ENCODE data around the gene PCNP. TPM values are rescaled to one million over a fixed set of nuclear protein-coding genes. Genes with fewer than 3 reads are reported as not detected.

Gene PCNP
- total RNA-seq, 2 donors from 2014 or later, result 63.4 to 83.9 TPM

GRCh38 chr3:101556064-101556463, 17.9 kb upstream of the PCNP start:
- H3K36me3 ChIP-seq, result no peaks in the 10 kb centered on the region

GRCh38 chr3:101561630-101562328, 12.2 kb upstream of the PCNP start, which contains the start of gene TRMT10C:
TSS of gene TRMT10C (plus strand) at chr3:101561868. CDS start at chr3:101564782, 2,914 bp downstream.
- no peaks in the 10 kb centered on the region for H3K27me3 ChIP-seq
- peak within 1 kb of the TSS; percentile 87 to 90 for H3K27ac ChIP-seq
- peak within 1 kb of the TSS; percentile 64 to 85 for H3K4me3 ChIP-seq
- peaks cover 15% of the 10 kb centered on the region for H3K36me3 ChIP-seq
- no peaks in the 10 kb centered on the region for H3K9me3 ChIP-seq
- TF ChIP-seq CTCF (IDR thresholded peaks at IDR 0.05), result no peak
- peaks cover 0 to 16% of the 10 kb centered on the region in 2 donors for H3K4me1 ChIP-seq
- peak; percentile 93 for DNase-seq (ENCODE audit: low spot score)

More at GRCh38 chr3:101556064-101556463, 17.9 kb upstream of the PCNP start:
- Histone ChIP-seq H3K9me3 (no peaks in the 10 kb centered on the region), H3K4me1 (no peaks in the 10 kb centered on the region), H3K27me3 (no peaks in the 10 kb centered on the region), H3K27ac (no peak overlapping the region), H3K4me3 (no peak overlapping the region)
- no peak for DNase-seq (ENCODE audit: low spot score)
- no peak for TF ChIP-seq CTCF (IDR thresholded peaks at IDR 0.05)

DNA sequence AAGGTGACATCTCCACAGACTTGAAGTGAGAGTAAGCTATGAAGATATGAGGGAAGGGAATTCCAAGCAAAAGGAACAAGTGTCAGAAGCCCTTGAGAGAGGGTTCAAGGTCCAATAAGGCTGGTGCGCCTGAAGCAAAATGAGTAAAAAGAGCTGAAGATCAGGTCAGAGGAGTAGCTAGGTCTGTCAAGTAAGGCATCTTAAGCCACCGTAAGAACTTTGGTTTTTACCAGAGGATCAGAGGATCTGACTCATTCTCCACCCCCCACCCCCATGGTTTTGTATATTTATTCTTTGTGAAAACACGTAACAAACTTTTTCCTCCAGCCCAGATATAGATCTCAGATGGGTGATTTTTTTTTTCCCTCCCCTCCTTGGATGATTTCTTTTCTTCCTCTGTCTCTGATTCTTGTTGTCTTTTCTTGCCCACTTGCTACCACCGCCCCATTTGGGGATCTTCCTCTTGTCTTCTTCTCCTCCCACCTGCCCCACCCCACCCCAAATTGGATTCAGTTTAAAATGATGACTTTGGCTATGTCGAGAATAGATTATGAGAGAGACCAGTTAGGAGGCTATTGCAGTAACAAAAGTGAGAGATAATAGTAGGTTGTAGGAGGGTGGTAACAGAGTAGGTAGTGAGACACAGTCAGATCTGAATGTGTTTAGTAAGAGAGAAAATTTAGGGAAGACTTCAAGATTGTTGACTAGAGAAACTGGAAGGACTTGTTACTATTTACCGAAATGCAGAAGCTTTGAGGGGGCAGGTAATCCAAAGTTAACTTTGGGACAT, 6.3 kb upstream of the PCNP start:
- Histone ChIP-seq H3K9me3 (no peaks in the 10 kb centered on the region), H3K36me3 (peaks cover 15% of the 10 kb centered on the region), H3K27me3 (no peaks in the 10 kb centered on the region), H3K27ac (no peak overlapping the region), H3K4me1 (peaks cover 0 to 11% of the 10 kb centered on the region in 2 donors), H3K4me3 (no peak overlapping the region)
- no peak for DNase-seq (ENCODE audit: low spot score)
- TF ChIP-seq CTCF (IDR thresholded peaks at IDR 0.05), result no peak

- DNase-seq (ENCODE audit: low spot score), result no peak
Observed at GRCh38 chr3:101571028-101571895, 2.7 kb upstream of the PCNP start.

More at GRCh38 chr3:101571028-101571895, 2.7 kb upstream of the PCNP start:
- H3K4me3 ChIP-seq, result no peak overlapping the region
- TF ChIP-seq CTCF (IDR thresholded peaks at IDR 0.05), result no peak
- no peak overlapping the region for H3K27ac ChIP-seq
- no peaks in the 10 kb centered on the region for H3K9me3 ChIP-seq
- H3K4me1 ChIP-seq, result peaks cover 0 to 16% of the 10 kb centered on the region in 2 donors
- H3K36me3 ChIP-seq, result peaks cover 3% of the 10 kb centered on the region
- H3K27me3 ChIP-seq, result no peaks in the 10 kb centered on the region

Data from right atrium auricular region (tissue), 2 donors.